MM.1S (cell line): Measurements from ENCODE around the gene INPP4B.
"Not testable (repeated sequence)": the region's sequence is repeated elsewhere in the genome, so short reads cannot be mapped to it uniquely, and the experiment has no call there.

Experiments used
- DNase-seq: peaks from one replicate; pipeline ENCODE4 v3.0.0-alpha.2; 2015
- H2AFZ ChIP-seq: fragments of 300-600 bp; sonication (generic); 2 replicates; pipeline ENCODE4 v1.6.0; 2016; ENCODE audit warnings: antibody characterized with exemption, low read length
- H3F3A ChIP-seq: fragments of 300-600 bp; sonication (generic); 2 replicates; pipeline ENCODE4 v1.6.1; 2016; ENCODE audit warnings: mild to moderate bottlenecking, antibody characterized with exemption, low read length, moderate library complexity, mixed read lengths; ENCODE audit not compliant: insufficient read depth
- H3K27ac ChIP-seq: fragments of 300-600 bp; sonication (generic); 2 replicates; pipeline ENCODE4 v1.5.1; 2016; ENCODE audit warnings: mild to moderate bottlenecking, low read length
- H3K27me3 ChIP-seq: fragments of 300-600 bp; sonication (generic); replicated peaks from 2 replicates; pipeline ENCODE4 v1.6.0; 2016; ENCODE audit warnings: low read length; ENCODE audit not compliant: insufficient read depth
- H3K36me3 ChIP-seq: fragments of 300-600 bp; sonication (generic); replicated peaks from 2 replicates; pipeline ENCODE4 v1.6.1; 2016; ENCODE audit warnings: mild to moderate bottlenecking, low read length, mixed read lengths; ENCODE audit not compliant: insufficient read depth
- H3K4me1 ChIP-seq: fragments of 300-600 bp; sonication (generic); 2 replicates; pipeline ENCODE4 v1.6.1; 2016; ENCODE audit warnings: low read length, mixed read lengths
- H3K4me2 ChIP-seq: fragments of 300-600 bp; sonication (generic); 2 replicates; pipeline ENCODE4 v1.6.0; 2016; ENCODE audit warnings: low read depth, low read length
- H3K4me3 ChIP-seq: fragments of 300-600 bp; sonication (generic); 2 replicates; pipeline ENCODE4 v1.5.1; 2016; ENCODE audit warnings: low read length, mixed read lengths
- H3K79me2 ChIP-seq: fragments of 300-600 bp; sonication (generic); 2 replicates; pipeline ENCODE4 v1.6.1; 2016; ENCODE audit warnings: mixed run types, low read length, mixed read lengths
- H3K9ac ChIP-seq: fragments of 300-600 bp; sonication (generic); 2 replicates; pipeline ENCODE4 v1.6.1; 2016; ENCODE audit warnings: low read length, mixed read lengths
- H3K9me2 ChIP-seq: fragments of 300-600 bp; sonication (generic); replicated peaks from 2 replicates; pipeline ENCODE4 v1.6.1; 2016; ENCODE audit warnings: mild to moderate bottlenecking, low read length, mixed read lengths; ENCODE audit not compliant: insufficient read depth
- H3K9me3 ChIP-seq: fragments of 300-600 bp; sonication (generic); replicated peaks from 2 replicates; pipeline ENCODE4 v1.6.1; 2016; ENCODE audit warnings: mild to moderate bottlenecking, low read length, mixed read lengths; ENCODE audit not compliant: insufficient read depth
- H4K20me1 ChIP-seq: fragments of 300-600 bp; sonication (generic); 2 replicates; pipeline ENCODE4 v1.6.1; 2016; ENCODE audit warnings: mild to moderate bottlenecking, low read length, moderate library complexity, mixed read lengths; ENCODE audit not compliant: insufficient read depth
- EZH2 ChIP-seq: fragments of 300-600 bp; sonication (generic); optimal IDR thresholded peaks from 2 replicates; pipeline ENCODE3; 2017; ENCODE audit warnings: low read depth, mild to moderate bottlenecking, antibody characterized with exemption, low read length, mixed read lengths
- EZH2phosphoT487 ChIP-seq: fragments of 300-600 bp; sonication (generic); IDR thresholded peaks from 2 replicates; pipeline ENCODE4 v1.6.1; 2018; ENCODE audit warnings: antibody characterized with exemption, low read length
- TF ChIP-seq, protein P1 (sequence below): fragments of 300-600 bp; sonication (generic); IDR thresholded peaks from 2 replicates; pipeline ENCODE4 v1.5.1; 2016; ENCODE audit warnings: antibody characterized with exemption, low read length, mixed read lengths

INPP4B gene

DNA sequence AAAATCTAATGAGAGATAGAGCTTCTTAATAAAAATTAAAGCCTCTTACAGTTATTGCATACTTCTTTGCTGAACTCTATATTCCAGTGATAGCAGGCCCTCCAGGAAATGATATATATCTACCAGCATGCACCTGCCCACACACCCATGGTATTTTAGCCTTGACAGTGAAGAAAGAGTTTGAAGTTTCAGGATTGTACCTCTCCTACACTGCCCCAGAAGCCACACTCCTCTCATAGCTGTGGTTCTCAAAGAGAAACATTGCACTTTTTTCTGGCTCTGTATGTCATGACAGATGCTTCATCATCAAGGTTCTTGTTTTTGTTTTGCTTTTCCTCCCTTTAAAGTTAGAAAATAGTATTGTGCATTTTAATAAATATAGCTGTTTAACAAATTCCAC is 34.0 kb downstream of the INPP4B start:
- TF ChIP-seq EZH2phosphoT487 = no peak
- no peak for TF ChIP-seq EZH2
- TF ChIP-seq, protein P1, sequence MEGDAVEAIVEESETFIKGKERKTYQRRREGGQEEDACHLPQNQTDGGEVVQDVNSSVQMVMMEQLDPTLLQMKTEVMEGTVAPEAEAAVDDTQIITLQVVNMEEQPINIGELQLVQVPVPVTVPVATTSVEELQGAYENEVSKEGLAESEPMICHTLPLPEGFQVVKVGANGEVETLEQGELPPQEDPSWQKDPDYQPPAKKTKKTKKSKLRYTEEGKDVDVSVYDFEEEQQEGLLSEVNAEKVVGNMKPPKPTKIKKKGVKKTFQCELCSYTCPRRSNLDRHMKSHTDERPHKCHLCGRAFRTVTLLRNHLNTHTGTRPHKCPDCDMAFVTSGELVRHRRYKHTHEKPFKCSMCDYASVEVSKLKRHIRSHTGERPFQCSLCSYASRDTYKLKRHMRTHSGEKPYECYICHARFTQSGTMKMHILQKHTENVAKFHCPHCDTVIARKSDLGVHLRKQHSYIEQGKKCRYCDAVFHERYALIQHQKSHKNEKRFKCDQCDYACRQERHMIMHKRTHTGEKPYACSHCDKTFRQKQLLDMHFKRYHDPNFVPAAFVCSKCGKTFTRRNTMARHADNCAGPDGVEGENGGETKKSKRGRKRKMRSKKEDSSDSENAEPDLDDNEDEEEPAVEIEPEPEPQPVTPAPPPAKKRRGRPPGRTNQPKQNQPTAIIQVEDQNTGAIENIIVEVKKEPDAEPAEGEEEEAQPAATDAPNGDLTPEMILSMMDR = no peak
- Histone ChIP-seq H3K4me2 (no peak overlapping the region), H3K4me1 (no peaks in the 10 kb centered on the region), H3K9me2 (no peaks in the 10 kb centered on the region), H3K9me3 (no peaks in the 10 kb centered on the region), H2AFZ (no peak overlapping the region), H3K79me2 (no peaks in the 10 kb centered on the region), H3F3A (no peaks in the 10 kb centered on the region), H3K36me3 (no peaks in the 10 kb centered on the region), H3K9ac (no peak overlapping the region), H3K27me3 (no peaks in the 10 kb centered on the region), H4K20me1 (no peaks in the 10 kb centered on the region), H3K27ac (no peak overlapping the region), H3K4me3 (no peak overlapping the region)
- DNase-seq = no peak

DNA sequence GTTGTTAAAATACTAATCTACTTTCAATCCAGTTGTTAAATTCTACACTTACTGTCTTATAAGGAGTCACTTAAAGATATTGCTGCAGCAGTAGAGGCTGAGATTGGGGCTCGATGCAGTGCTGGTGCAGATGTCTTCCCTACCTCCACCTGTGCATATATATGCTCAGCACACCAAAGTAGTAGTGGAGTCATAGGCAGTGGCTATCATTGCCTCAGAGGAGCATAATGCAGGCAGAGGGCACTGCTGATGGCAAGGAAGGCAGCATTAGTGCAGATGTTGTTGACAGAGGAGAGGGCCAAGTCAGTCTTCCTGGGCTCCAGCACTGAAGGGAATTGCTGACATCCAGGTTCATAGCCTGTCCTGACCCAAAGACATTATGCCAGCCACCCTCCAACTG is 35.1 kb downstream of the INPP4B start:
- H3K4me2 ChIP-seq = no peak overlapping the region
- no peaks in the 10 kb centered on the region for H3F3A ChIP-seq
- no peaks in the 10 kb centered on the region for H3K36me3 ChIP-seq
- H3K9me2 ChIP-seq = no peaks in the 10 kb centered on the region
- no peaks in the 10 kb centered on the region for H3K4me1 ChIP-seq
- TF ChIP-seq EZH2 (no peak), EZH2phosphoT487 (no peak)
- TF ChIP-seq, protein P1 = no peak
- no peaks in the 10 kb centered on the region for H3K79me2 ChIP-seq
- H4K20me1 ChIP-seq = no peaks in the 10 kb centered on the region
- no peak overlapping the region for H3K9ac ChIP-seq
- no peak overlapping the region for H3K27ac ChIP-seq
- H3K27me3 ChIP-seq = no peaks in the 10 kb centered on the region
- no peak overlapping the region for H3K4me3 ChIP-seq
- no peak for DNase-seq
- no peak overlapping the region for H2AFZ ChIP-seq
- H3K9me3 ChIP-seq = no peaks in the 10 kb centered on the region

DNA sequence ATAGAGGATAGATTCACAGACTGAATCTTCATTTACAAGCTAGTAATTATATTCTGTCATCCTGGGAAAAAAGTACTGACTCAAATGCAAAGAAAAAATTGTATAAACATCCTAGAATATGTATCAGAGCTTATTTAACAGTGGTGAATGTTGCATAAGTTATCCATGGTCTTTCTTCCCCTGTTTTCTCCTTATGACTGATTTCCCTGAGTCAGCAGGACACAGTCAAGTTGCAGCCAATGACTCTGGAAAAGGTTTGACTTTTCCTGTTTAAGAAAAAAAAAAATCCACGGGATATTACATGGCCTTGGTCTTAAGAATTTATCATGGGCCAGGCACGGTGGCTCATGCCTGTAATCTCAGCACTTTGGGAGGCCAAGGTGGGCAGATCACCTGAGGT is 36.5 kb downstream of the INPP4B start:
- Histone ChIP-seq H3K4me3 (no peak overlapping the region), H3K9me3 (no peaks in the 10 kb centered on the region), H2AFZ (no peak overlapping the region), H3K9ac (no peak overlapping the region), H3K27ac (no peak overlapping the region), H3K27me3 (no peaks in the 10 kb centered on the region), H3K9me2 (no peaks in the 10 kb centered on the region), H4K20me1 (no peaks in the 10 kb centered on the region), H3K4me2 (no peak overlapping the region), H3K4me1 (no peaks in the 10 kb centered on the region), H3K79me2 (no peaks in the 10 kb centered on the region), H3F3A (no peaks in the 10 kb centered on the region), H3K36me3 (no peaks in the 10 kb centered on the region)
- TF ChIP-seq, protein P1 = no peak
- TF ChIP-seq EZH2 (no peak), EZH2phosphoT487 (no peak)
- DNase-seq = no peak

DNA sequence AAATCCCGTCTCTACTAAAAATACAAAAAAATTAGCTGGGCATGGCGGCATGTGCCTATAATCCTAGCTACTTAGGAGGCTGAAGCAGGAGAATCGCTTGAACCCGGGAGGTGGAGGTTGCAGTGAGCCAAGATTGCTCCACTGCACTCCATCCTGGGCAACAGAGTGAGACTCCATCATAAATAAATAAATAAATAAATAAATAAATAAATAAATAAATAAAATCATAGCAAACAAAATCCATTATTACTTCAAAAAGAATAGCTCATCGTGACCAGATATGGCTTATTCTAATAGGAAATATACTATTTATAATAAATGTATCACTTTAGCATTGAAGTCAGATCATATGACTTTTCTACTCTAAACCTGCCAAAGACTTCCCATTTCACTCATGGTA is 42.2 kb downstream of the INPP4B start:
- DNase-seq, H3K36me3 ChIP-seq, H3K4me2 ChIP-seq: not testable (repeated sequence)

More for the DNA sequence above, 42.2 kb downstream of the INPP4B start:
- not testable (repeated sequence) for H3K9ac ChIP-seq, H3K4me1 ChIP-seq, H3K79me2 ChIP-seq, H3K9me2 ChIP-seq, H3K27me3 ChIP-seq, H3K9me3 ChIP-seq, H3F3A ChIP-seq, H3K27ac ChIP-seq, H2AFZ ChIP-seq, H3K4me3 ChIP-seq, H4K20me1 ChIP-seq
